ENCODE data around the gene ULK3.

DNA sequence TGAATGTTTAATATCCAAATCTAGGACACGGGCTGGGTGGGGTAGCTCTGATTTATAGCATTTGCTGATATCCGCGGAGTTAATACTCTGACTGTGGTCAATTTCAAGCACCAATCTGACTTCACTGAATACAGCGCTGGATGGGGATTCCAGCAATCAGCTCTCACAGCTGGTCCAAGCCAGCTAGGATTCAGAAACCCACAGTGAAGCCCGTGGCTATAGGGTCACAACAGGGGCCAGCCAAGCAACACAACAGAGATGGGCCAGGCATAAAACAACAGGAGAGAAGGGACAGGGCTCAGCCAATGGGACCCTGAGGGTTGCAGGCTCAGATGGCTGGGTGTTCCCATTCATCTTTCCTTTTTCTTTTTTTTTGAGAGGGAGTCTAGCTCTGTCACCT lies 35.7 kb downstream of the ULK3 start:
- TF ChIP-seq CTCF (IDR thresholded peaks at IDR 0.05; ENCODE audit: extremely low read depth in 1 of 2, insufficient read depth in 1 of 2, low read depth in 1 of 2, low read length in 2 of 2) (no peak), POLR2A (IDR thresholded peaks at IDR 0.05; ENCODE audit: low read depth, low read length) (no peak)

All from endothelial cell of umbilical vein (primary cell).